ENCODE data around the gene ZDHHC16.

GRCh38 chr10:97408496-97408992 is 37.4 kb upstream of the ZDHHC16 start:
- no peak for TF ChIP-seq RARB (CRISPR knock-in tag; IDR thresholded peaks at IDR 0.05)
- TF ChIP-seq, protein P1, sequence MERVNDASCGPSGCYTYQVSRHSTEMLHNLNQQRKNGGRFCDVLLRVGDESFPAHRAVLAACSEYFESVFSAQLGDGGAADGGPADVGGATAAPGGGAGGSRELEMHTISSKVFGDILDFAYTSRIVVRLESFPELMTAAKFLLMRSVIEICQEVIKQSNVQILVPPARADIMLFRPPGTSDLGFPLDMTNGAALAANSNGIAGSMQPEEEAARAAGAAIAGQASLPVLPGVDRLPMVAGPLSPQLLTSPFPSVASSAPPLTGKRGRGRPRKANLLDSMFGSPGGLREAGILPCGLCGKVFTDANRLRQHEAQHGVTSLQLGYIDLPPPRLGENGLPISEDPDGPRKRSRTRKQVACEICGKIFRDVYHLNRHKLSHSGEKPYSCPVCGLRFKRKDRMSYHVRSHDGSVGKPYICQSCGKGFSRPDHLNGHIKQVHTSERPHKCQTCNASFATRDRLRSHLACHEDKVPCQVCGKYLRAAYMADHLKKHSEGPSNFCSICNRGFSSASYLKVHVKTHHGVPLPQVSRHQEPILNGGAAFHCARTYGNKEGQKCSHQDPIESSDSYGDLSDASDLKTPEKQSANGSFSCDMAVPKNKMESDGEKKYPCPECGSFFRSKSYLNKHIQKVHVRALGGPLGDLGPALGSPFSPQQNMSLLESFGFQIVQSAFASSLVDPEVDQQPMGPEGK (CRISPR knock-in tag; IDR thresholded peaks at IDR 0.05; ENCODE audit: borderline replicate concordance) = no peak
- no peak for TF ChIP-seq BACH2 (CRISPR knock-in tag; IDR thresholded peaks at IDR 0.05; ENCODE audit: borderline replicate concordance)
- no peak for TF ChIP-seq ZNF70 (CRISPR knock-in tag; IDR thresholded peaks at IDR 0.05)
